Measurements from ENCODE around the gene BMP3. TPM values are rescaled to one million over a fixed set of nuclear protein-coding genes. Genes with fewer than 3 reads are reported as not detected.
A peak's percentile ranks its signal among the peaks of the same experiment; 100 is the strongest.

The BMP3 gene
- total and polyA plus RNA-seq, 12 donors = 0.07 to 1.00 (median 0.35) TPM

DNA sequence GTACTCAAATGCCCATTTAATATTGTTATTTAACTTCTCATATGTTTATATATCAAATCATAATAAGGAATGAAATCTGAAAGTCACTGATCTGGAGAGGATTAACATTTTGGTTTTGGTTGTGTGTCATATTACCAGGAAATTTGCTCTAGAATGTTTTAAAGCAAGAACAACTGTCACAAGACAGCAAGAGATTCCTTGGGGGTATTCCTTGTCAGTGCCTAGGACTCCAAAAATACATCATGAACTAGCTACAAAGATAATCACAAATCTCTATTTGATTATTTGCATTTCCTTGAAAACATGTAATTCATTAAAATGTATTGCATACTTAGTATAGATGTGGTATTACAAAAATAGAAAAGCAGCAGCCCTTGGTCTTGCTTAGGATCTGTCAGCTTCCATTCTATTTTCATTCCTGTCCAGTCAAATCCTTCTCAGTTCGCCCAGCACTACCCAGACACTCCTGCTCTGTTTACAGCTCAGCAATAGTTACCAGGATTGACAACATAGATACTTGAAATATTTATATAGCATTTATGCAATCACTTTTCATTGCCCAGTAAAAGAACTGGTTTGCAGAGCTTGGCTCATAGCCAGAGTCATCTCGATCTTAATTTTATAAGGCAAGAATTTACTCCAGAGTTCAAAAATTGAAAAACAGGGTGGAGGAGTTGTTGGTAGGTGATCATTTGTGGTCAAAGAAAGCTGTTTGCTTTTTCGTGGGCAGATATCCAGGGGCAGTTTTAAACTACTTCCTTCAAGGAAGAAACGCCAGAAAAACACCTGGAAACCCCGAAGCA lies 9.2 kb upstream of the BMP3 start:
- TF ChIP-seq, protein P1, sequence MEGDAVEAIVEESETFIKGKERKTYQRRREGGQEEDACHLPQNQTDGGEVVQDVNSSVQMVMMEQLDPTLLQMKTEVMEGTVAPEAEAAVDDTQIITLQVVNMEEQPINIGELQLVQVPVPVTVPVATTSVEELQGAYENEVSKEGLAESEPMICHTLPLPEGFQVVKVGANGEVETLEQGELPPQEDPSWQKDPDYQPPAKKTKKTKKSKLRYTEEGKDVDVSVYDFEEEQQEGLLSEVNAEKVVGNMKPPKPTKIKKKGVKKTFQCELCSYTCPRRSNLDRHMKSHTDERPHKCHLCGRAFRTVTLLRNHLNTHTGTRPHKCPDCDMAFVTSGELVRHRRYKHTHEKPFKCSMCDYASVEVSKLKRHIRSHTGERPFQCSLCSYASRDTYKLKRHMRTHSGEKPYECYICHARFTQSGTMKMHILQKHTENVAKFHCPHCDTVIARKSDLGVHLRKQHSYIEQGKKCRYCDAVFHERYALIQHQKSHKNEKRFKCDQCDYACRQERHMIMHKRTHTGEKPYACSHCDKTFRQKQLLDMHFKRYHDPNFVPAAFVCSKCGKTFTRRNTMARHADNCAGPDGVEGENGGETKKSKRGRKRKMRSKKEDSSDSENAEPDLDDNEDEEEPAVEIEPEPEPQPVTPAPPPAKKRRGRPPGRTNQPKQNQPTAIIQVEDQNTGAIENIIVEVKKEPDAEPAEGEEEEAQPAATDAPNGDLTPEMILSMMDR (IDR thresholded peaks at IDR 0.05) = no peak
- no peak for TF ChIP-seq POLR2A (IDR thresholded peaks at IDR 0.05)
- no peaks in the 10 kb centered on the region for H3K36me3 ChIP-seq (replicated peaks in 1 of 2)
- no peak overlapping the region for H3K27ac ChIP-seq
- DNase-seq = no peak
- H3K27me3 ChIP-seq = no peaks in the 10 kb centered on the region
- no peaks in the 10 kb centered on the region for H3K4me1 ChIP-seq (replicated peaks in 1 of 2)
- 35 to 42% (median 39%) methylated on average over 5 of the region's 5 CpGs for WGBS, 4 donors
- intact Hi-C loops (cut with DNase I) = no loop called here
- H3K9me3 ChIP-seq (replicated peaks in 1 of 3) = no peaks in the 10 kb centered on the region
- H3K4me3 ChIP-seq = no peak overlapping the region

DNA sequence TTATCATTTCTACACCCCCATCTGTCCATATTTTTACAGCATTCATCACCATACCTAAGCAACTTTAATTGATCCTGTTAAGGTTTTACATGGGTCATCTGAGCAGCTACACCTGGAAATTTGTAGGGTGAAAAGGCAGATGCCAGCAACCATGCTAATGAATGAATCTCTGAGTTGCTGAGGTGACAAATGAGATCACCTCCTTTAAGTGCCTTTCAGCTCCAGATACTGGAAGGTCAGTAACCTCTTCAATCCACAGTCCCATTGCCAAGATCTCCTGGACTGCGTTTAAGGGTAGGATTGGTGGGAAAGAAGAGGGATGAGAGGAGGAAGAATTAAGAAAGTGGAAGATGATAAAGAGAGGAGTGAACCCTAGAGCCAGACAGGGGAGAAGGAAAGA lies 8.5 kb upstream of the BMP3 start:
- Histone ChIP-seq H3K36me3 (replicated peaks in 1 of 2) (no peaks in the 10 kb centered on the region), H3K27ac (no peak overlapping the region), H3K4me1 (replicated peaks in 1 of 2) (no peaks in the 10 kb centered on the region), H3K27me3 (no peaks in the 10 kb centered on the region), H3K4me3 (no peak overlapping the region), H3K9me3 (replicated peaks in 1 of 3) (no peaks in the 10 kb centered on the region)
- intact Hi-C loops (cut with DNase I) = no loop called here
- no peak for DNase-seq
- 50 to 68% (median 52%) methylated on average over 1 of the region's 1 CpG for WGBS, 4 donors
- no peak for TF ChIP-seq POLR2A (IDR thresholded peaks at IDR 0.05)
- TF ChIP-seq, protein P1 (IDR thresholded peaks at IDR 0.05) = no peak

DNA sequence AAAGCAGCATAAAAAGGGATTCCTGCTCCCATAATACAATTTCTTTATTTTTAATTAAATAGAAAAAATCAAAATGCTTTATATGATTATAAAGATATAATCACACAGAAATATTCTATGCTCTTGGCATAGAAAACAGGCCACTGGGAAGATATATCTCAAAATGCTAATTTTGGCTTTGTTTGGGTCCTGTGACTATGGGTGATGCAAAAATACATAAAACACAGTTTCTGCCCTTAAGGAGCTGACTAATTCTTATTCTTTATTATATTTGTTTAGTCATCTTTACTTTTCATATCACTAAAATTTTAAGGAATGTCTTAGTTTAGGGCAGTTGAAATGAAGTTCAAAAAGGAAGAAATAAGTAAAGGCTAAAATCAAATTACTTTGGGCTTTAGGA lies 7.0 kb upstream of the BMP3 start:
- no peak for DNase-seq
- Histone ChIP-seq H3K9me3 (replicated peaks in 1 of 3) (no peaks in the 10 kb centered on the region), H3K4me3 (no peak overlapping the region), H3K4me1 (replicated peaks in 1 of 2) (no peaks in the 10 kb centered on the region), H3K36me3 (replicated peaks in 1 of 2) (no peaks in the 10 kb centered on the region), H3K27me3 (no peaks in the 10 kb centered on the region), H3K27ac (no peak overlapping the region)
- no peak for TF ChIP-seq POLR2A (IDR thresholded peaks at IDR 0.05)
- TF ChIP-seq, protein P1 (IDR thresholded peaks at IDR 0.05) = no peak
- intact Hi-C loops (cut with DNase I) = no loop called here

DNA sequence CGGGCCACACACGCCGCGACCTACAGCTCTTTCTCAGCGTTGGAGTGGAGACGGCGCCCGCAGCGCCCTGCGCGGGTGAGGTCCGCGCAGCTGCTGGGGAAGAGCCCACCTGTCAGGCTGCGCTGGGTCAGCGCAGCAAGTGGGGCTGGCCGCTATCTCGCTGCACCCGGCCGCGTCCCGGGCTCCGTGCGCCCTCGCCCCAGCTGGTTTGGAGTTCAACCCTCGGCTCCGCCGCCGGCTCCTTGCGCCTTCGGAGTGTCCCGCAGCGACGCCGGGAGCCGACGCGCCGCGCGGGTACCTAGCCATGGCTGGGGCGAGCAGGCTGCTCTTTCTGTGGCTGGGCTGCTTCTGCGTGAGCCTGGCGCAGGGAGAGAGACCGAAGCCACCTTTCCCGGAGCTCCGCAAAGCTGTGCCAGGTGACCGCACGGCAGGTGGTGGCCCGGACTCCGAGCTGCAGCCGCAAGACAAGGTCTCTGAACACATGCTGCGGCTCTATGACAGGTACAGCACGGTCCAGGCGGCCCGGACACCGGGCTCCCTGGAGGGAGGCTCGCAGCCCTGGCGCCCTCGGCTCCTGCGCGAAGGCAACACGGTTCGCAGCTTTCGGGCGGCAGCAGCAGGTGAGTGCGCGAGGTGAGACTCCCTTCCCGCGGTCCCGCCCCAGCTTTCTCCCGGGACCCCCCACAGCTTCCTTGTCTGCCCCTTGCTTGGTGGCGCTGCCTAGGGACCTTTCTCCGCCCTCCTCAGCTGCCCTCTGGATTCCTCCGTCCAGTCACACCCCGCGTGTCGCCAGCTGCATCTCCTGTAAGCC lies 678 bp downstream of the BMP3 start:
- Histone ChIP-seq H3K4me3 (peak overlapping the region in 1 of 4 donors; percentile 26), H3K4me1 (replicated peaks in 1 of 2) (no peaks in the 10 kb centered on the region), H3K27ac (no peak overlapping the region), H3K9me3 (replicated peaks in 1 of 3) (no peaks in the 10 kb centered on the region), H3K27me3 (peaks cover 27% of the 10 kb centered on the region), H3K36me3 (replicated peaks in 1 of 2) (no peaks in the 10 kb centered on the region)
- 1 to 4% (median 1%) methylated on average over 30 to 77 of the region's 77 CpGs for WGBS, 4 donors
- TF ChIP-seq POLR2A (IDR thresholded peaks at IDR 0.05) = no peak
- TF ChIP-seq, protein P1 (IDR thresholded peaks at IDR 0.05) = no peak
- intact Hi-C loops (cut with DNase I) = no loop called here
- DNase-seq = no peak

Data from adrenal gland (tissue), 12 donors.